ENCODE measurements around the gene ADM5. TPM values are rescaled to one million over a fixed set of nuclear protein-coding genes. Genes with fewer than 3 reads are reported as not detected.

The ADM5 gene
- total RNA-seq, 6 experiments from 2014 or later = 0.19 to 0.70 (median 0.51) TPM

GRCh38 chr19:49665351-49666119 is 23.9 kb upstream of the ADM5 start, which contains the start of the genes BCL2L12 and IRF3:
TSS of gene BCL2L12 (plus strand) at chr19:49665933. CDS start at chr19:49666693, 760 bp downstream.
TSS of gene IRF3 (minus strand) at chr19:49665857. CDS start at chr19:49664838, 1,019 bp downstream.
- H3K4me3 ChIP-seq = peak within 1 kb of the TSS; percentile 59 to 79 (median 68)
- no peaks in the 10 kb centered on the region for H3K27me3 ChIP-seq
- peak within 1 kb of the TSS; percentile 54 to 82 (median 67) for H3K27ac ChIP-seq
- peaks cover 0 to 16% (median 7%) of the 10 kb centered on the region in 4 donors for H3K36me3 ChIP-seq
- intact Hi-C loops (cut with DNase I) = loop anchor here in 1 of 2 donors (10.0 kb wide), 1 partner anchor 71 kb away; the partner anchor contains the start of gene PRR12
- WGBS (ENCODE audit: insufficient coverage, low coverage, low lambda C conversion rate, missing lambda C conversion rate) = under 1% methylated on average over 50 of the region's 50 CpGs
- H3K4me1 ChIP-seq = peaks cover 0 to 14% (median 5%) of the 10 kb centered on the region in 4 donors
- H3K9me3 ChIP-seq = no peaks in the 10 kb centered on the region
- DNase-seq (peak; percentile 98 to 99 (median 98)), ATAC-seq (peak; percentile 82 to 90 (median 84))
- TF ChIP-seq CTCF (IDR thresholded peaks at IDR 0.05) = no peak
- TF ChIP-seq POLR2A (IDR thresholded peaks at IDR 0.05) = peak; percentile 80

GRCh38 chr19:49666120-49666444 is 23.3 kb upstream of the ADM5 start:
- Histone ChIP-seq H3K4me1 (peaks cover 0 to 14% (median 5%) of the 10 kb centered on the region in 4 donors), H3K36me3 (peaks cover 0 to 13% (median 7%) of the 10 kb centered on the region in 4 donors), H3K27ac (peak overlapping the region in 2 of 3 donors; percentile 29 to 82), H3K9me3 (no peaks in the 10 kb centered on the region), H3K27me3 (no peaks in the 10 kb centered on the region), H3K4me3 (peak overlapping the region; percentile 59 to 79 (median 68))
- ATAC-seq (no peak), DNase-seq (no peak)
- TF ChIP-seq POLR2A (IDR thresholded peaks at IDR 0.05) = no peak
- no peak for TF ChIP-seq CTCF (IDR thresholded peaks at IDR 0.05)
- 1% methylated on average over 9 of the region's 9 CpGs for WGBS (ENCODE audit: insufficient coverage, low coverage, low lambda C conversion rate, missing lambda C conversion rate)
- intact Hi-C loops (cut with DNase I) = loop anchor here in 1 of 2 donors (10.0 kb wide), 1 partner anchor 71 kb away; the partner anchor contains the start of gene PRR12

GRCh38 chr19:49667473-49667872 is 21.9 kb upstream of the ADM5 start:
- ATAC-seq = no peak
- Histone ChIP-seq H3K27ac (no peak overlapping the region), H3K4me3 (no peak overlapping the region), H3K36me3 (peaks cover 0 to 2% (median 0%) of the 10 kb centered on the region in 4 donors), H3K4me1 (peaks cover 0 to 22% (median 5%) of the 10 kb centered on the region in 4 donors), H3K9me3 (no peaks in the 10 kb centered on the region), H3K27me3 (no peaks in the 10 kb centered on the region)
- 80% methylated on average over 1 of the region's 2 CpGs for WGBS (ENCODE audit: insufficient coverage, low coverage, low lambda C conversion rate, missing lambda C conversion rate)
- TF ChIP-seq POLR2A (IDR thresholded peaks at IDR 0.05) (no peak), CTCF (IDR thresholded peaks at IDR 0.05) (no peak)
- DNase-seq = no peak
- intact Hi-C loops (cut with DNase I) = loop anchor here in 1 of 2 donors (10.0 kb wide), 1 partner anchor 73 kb away; the partner anchor contains the start of gene PRR12

GRCh38 chr19:49669516-49669915 is 19.9 kb upstream of the ADM5 start:
- TF ChIP-seq POLR2A (IDR thresholded peaks at IDR 0.05) (no peak), CTCF (IDR thresholded peaks at IDR 0.05) (no peak)
- no peaks in the 10 kb centered on the region for H3K27me3 ChIP-seq
- intact Hi-C loops (cut with DNase I) = loop anchor here in 1 of 2 donors (10.0 kb wide), 1 partner anchor 75 kb away; the partner anchor contains the start of gene PRR12
- ATAC-seq (no peak), DNase-seq (no peak)
- no peak overlapping the region for H3K27ac ChIP-seq
- 88% methylated on average over 3 of the region's 3 CpGs for WGBS (ENCODE audit: insufficient coverage, low coverage, low lambda C conversion rate, missing lambda C conversion rate)
- H3K9me3 ChIP-seq = no peaks in the 10 kb centered on the region
- no peak overlapping the region for H3K4me3 ChIP-seq
- peaks cover 0 to 15% (median 0%) of the 10 kb centered on the region in 4 donors for H3K4me1 ChIP-seq
- H3K36me3 ChIP-seq = no peaks in the 10 kb centered on the region

Data from right lobe of liver (tissue), 6 donors.